Measurements from ENCODE around the gene ACTG2.
"Not testable (repeated sequence)": the region's sequence is repeated elsewhere in the genome, so short reads cannot be mapped to it uniquely, and the experiment has no call there.

DNA sequence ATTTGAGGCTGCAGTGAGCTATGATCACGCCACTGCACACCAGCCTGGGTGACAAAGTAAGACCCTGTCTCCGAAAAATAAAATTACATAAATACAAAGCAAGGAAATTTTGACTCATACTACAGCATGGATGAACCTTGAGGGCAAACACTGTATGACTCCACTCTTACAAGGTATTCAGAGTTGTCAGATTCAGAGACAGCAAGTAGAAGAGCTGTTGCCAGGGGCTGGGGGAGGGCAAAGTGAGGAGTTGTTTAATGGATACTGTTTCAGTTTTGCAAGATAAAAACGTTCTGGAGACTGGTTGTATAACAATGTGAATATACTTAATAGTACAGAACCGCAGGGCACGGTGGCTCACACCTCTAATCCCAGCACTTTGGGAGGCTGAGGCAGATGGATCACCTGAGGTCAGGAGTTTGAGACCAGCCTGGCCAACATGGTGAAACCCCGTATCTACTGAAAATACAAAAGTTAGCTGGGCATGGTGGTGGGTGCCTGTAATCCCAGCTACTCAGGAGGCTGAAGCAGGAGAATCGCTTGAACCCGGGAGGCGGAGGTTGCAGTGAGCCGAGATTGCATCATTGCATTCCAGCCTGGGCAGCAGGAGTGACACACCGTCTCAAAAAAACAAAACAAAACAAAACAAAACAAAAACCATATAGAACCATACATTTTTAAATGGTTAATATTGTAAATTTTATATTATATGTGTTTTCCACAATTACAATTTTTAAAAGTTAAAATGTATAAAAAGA, 5.0 kb upstream of the ACTG2 start:
- TF ChIP-seq, protein P1, sequence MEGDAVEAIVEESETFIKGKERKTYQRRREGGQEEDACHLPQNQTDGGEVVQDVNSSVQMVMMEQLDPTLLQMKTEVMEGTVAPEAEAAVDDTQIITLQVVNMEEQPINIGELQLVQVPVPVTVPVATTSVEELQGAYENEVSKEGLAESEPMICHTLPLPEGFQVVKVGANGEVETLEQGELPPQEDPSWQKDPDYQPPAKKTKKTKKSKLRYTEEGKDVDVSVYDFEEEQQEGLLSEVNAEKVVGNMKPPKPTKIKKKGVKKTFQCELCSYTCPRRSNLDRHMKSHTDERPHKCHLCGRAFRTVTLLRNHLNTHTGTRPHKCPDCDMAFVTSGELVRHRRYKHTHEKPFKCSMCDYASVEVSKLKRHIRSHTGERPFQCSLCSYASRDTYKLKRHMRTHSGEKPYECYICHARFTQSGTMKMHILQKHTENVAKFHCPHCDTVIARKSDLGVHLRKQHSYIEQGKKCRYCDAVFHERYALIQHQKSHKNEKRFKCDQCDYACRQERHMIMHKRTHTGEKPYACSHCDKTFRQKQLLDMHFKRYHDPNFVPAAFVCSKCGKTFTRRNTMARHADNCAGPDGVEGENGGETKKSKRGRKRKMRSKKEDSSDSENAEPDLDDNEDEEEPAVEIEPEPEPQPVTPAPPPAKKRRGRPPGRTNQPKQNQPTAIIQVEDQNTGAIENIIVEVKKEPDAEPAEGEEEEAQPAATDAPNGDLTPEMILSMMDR (conservative IDR thresholded peaks at IDR 0.05 in 1 of 2, IDR thresholded peaks at IDR 0.05 in 1 of 2; ENCODE audit: low read depth in 1 of 2, low read length in 2 of 2), result not testable (repeated sequence)
- TF ChIP-seq EZH2 (IDR thresholded peaks at IDR 0.05; ENCODE audit: low read length, missing control alignments), result not testable (repeated sequence)
